ENCODE data around the gene RARA. TPM values are rescaled to one million over a fixed set of nuclear protein-coding genes. Genes with fewer than 3 reads are reported as not detected.

Gene RARA
- total and polyA plus RNA-seq, 2 of the 4 experiments (the other 2 are of a cell fraction) = 9.0 to 12.7 TPM

GRCh38 chr17:40361063-40361924, 52.3 kb downstream of the RARA start:
- intact Hi-C loops (cut with micrococcal nuclease) (loop anchor here (10.0 kb wide), 1 partner anchor 434 kb away; the partner anchor contains the start of gene KRT28), dilution Hi-C loops (cut with HindIII; ENCODE audit: low sequenced_read_pairs, unreplicated experiment) (no loop called here), in situ Hi-C loops (cut with MboI; ENCODE audit: low sequenced_read_pairs) (loop anchor here (5.0 to 25.0 kb wide), 3 partner anchors 171 to 1301 kb away; partner anchors contain the start of genes KRT27 and KRT28)
- no peak overlapping the region for H3K9ac ChIP-seq (ENCODE audit: low read depth, low read length)
- H3K4me1 ChIP-seq (ENCODE audit: control insufficient read depth, insufficient read depth, low read length) = peaks cover 4% of the 10 kb centered on the region; the same call in 1 of the 2 replicates
- H2BK120ac ChIP-seq (ENCODE audit: low read depth, low read length) = no peak overlapping the region
- ATAC-seq (ENCODE audit: low read depth) = no peak
- peak overlapping the region; percentile 58 for H2AFZ ChIP-seq (replicated peaks; ENCODE audit: low read length, poor library complexity)
- no peak overlapping the region for H4K5ac ChIP-seq (ENCODE audit: low read depth, low read length)
- H3K14ac ChIP-seq (replicated peaks; ENCODE audit: low read depth, low read length) = no peak overlapping the region
- no peak overlapping the region for H4K91ac ChIP-seq (ENCODE audit: insufficient read depth, low read depth, low read length)
- peaks cover 0 to 7% of the 10 kb centered on the region in 2 experiments; a peak in 1 of 4 replicates for H3K79me1 ChIP-seq (ENCODE audit: low read depth in 1 of 2, low read length in 2 of 2)
- H3K36me3 ChIP-seq (ENCODE audit: control insufficient read depth, insufficient read depth, low read length) = peaks cover 2% of the 10 kb centered on the region; the same call in 1 of the 2 replicates
- no peak overlapping the region for H3K4ac ChIP-seq (ENCODE audit: low read depth, low read length)
- H3K4me2 ChIP-seq (ENCODE audit: low read depth, low read length) = no peak overlapping the region
- no peak overlapping the region for H2BK15ac ChIP-seq (ENCODE audit: low read depth, low read length)
- H2AK5ac ChIP-seq (ENCODE audit: low read depth, low read length) = peak overlapping the region; percentile 40; the same call in 1 of the 2 replicates
- BruUV-seq (replicated peaks) = no TSS peak
- H2BK5ac ChIP-seq (ENCODE audit: low read depth, low read length, poor library complexity, severe bottlenecking) = no peak overlapping the region
- ChIA-PET CTCF (interaction anchor here (0.6 to 0.7 kb wide), 2 partner anchors 178 to 199 kb away, joined by 3 to 8 read pairs; no protein-coding TSS in a partner anchor), POLR2A (ENCODE audit: unreplicated experiment) (interaction anchor here (0.7 kb wide), 1 partner anchor 53 kb away, joined by 5 read pairs; the partner anchor contains the start of gene RARA)
- no peak overlapping the region for H3K23ac ChIP-seq (ENCODE audit: low read depth, low read length)
- H4K20me1 ChIP-seq (ENCODE audit: insufficient read depth, low read length) = no peaks in the 10 kb centered on the region
- DNase-seq = no peak
- H3K27ac ChIP-seq (ENCODE audit: insufficient read depth, low read length) = no peak overlapping the region
- H3K9me3 ChIP-seq (ENCODE audit: control insufficient read depth, insufficient read depth, low read length) = no peaks in the 10 kb centered on the region
- TF ChIP-seq NFE2L2 (IDR thresholded peaks at IDR 0.05; ENCODE audit: low read depth, low read length) (no peak), ELK1 (IDR thresholded peaks at IDR 0.05; ENCODE audit: borderline replicate concordance, low read depth, low read length) (no peak), RCOR1 (IDR thresholded peaks at IDR 0.05; ENCODE audit: insufficient replicate concordance, low read length) (no peak), RFX5 (IDR thresholded peaks at IDR 0.05; ENCODE audit: low read depth, low read length) (no peak), CTCF (conservative IDR thresholded peaks at IDR 0.05; ENCODE audit: low read depth, low read length) (no peak), MAZ (IDR thresholded peaks at IDR 0.05; ENCODE audit: borderline replicate concordance, low read depth, low read length) (no peak)
- no peak overlapping the region for H4K8ac ChIP-seq (ENCODE audit: low read depth in 2 of 2, low read length in 2 of 2)
- no peak overlapping the region for H3K18ac ChIP-seq (ENCODE audit: low read depth, low read length)
- no peak overlapping the region for H3K4me3 ChIP-seq (ENCODE audit: insufficient read depth, low read depth, low read length)
- no peak overlapping the region for H2AK9ac ChIP-seq (replicated peaks; ENCODE audit: low read depth, low read length, poor library complexity)
- WGBS, 2 experiments (ENCODE audit: extremely low coverage in 2 of 2, insufficient read length in 1 of 2) = 72% methylated on average over 11 of the region's 32 CpGs; no CpG with 5 or more reads in 1 of the 2 experiments
- no peaks in the 10 kb centered on the region for H3K27me3 ChIP-seq (ENCODE audit: control insufficient read depth, insufficient read depth, low read length)
- no peaks in the 10 kb centered on the region; the same call in 1 of the 2 replicates for H3K9me1 ChIP-seq (ENCODE audit: insufficient read depth, low read length)
- no peak overlapping the region for H2BK20ac ChIP-seq (ENCODE audit: low read depth, low read length)
- no peak overlapping the region for H3K56ac ChIP-seq (ENCODE audit: extremely low read depth, insufficient read depth, low read length)

Measured in IMR-90 (cell line).